ENCODE results near the gene DPEP2. TPM values are rescaled to one million over a fixed set of nuclear protein-coding genes. Genes with fewer than 3 reads are reported as not detected.

Gene DPEP2, protein sequence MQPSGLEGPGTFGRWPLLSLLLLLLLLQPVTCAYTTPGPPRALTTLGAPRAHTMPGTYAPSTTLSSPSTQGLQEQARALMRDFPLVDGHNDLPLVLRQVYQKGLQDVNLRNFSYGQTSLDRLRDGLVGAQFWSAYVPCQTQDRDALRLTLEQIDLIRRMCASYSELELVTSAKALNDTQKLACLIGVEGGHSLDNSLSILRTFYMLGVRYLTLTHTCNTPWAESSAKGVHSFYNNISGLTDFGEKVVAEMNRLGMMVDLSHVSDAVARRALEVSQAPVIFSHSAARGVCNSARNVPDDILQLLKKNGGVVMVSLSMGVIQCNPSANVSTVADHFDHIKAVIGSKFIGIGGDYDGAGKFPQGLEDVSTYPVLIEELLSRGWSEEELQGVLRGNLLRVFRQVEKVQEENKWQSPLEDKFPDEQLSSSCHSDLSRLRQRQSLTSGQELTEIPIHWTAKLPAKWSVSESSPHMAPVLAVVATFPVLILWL
- total RNA-seq: not detected in 2 replicates

DNA sequence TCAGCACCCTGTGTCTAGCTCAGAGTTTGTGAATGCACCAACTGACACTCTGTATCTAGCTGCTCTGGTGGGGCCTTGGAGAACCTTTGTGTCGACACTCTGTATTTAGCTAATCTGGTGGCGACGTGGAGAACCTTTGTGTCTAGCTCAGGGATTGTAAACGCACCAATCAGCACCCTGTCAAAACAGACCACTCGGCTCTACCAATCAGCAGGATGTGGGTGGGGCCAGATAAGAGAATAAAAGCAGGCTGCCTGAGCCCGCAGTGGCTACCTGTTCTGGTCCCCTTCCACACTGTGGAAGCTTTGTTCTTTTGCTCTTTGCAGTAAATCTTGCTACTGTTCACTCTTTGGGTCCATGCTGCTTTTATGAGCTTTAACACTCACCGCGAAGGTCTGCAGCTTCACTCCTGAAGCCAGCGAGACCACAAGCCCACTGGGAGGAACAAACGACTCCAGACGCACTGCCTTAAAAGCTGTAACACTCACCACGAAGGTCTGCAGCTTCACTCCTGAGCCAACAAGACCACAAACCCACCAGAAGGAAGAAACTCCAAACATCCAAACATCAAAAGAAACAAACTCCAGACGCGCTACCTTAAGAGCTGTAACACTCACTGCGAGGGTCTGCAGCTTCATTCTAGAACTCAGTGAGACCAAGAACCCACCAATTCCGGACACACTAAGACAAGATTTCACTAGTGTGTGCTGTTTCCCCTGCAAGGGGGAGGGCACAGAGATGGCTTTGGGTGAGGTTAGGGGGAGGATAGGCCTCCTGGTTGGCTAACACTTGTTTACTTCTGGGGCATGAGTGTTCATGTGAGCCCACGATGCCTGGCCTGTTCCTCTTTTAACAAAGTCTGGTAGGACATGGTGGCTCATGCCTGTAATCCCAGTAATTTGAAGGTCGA is at the start of gene DPEP2:
Gene DPEP2, minus strand, starts transcription at position 706 of the 910 bp plus-strand sequence. CDS start 6,272 bp downstream, outside the sequence.

DNA sequence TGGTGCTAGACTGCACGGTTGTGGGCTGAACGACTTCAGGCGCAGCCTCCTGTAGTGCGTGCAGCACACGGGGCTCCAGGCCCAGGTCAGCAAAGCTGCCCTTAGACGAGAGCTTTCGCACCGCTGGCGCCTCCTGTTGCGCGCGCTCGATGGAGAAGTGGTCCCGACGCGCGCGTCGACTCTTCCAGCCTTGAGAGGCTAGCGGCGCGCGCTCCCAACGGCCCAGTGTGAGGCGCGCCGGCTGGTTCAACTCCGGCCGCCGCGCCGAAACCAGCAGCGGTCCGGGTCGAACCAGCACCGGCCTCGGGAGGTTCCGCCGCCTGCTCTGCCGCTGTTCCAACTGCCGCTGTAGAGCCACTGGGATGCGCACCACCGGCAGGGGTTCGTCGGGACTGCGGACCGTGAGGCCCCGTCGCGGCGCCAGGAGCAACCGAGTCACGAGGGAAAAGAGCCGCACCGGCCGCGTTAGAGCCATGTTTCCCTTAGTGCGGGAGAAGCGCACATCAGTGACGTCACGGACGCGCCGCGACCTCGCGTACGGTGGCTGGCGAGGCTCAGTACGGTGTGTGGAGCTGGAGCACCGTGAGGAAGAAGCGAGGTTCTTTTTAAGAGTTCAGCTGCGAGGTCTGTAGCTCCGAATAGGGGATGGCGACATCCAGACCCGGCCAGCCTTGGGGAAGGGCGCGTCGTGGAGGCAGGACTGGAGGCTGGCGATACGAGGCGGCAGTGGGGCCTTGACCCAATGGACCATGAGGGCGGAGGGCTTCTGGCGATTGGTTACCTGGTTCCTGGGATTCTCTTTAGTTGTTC is 23.6 kb upstream of the DPEP2 start, which contains the start of the genes DDX28 and DUS2:
Gene DDX28, minus strand, starts transcription at position 505 of the 810 bp plus-strand sequence. Its CDS starts 30 bp downstream, at position 475.
Gene DUS2, plus strand, starts transcription at position 557 of the 810 bp plus-strand sequence. CDS start 14,740 bp downstream, outside the sequence.

DNA sequence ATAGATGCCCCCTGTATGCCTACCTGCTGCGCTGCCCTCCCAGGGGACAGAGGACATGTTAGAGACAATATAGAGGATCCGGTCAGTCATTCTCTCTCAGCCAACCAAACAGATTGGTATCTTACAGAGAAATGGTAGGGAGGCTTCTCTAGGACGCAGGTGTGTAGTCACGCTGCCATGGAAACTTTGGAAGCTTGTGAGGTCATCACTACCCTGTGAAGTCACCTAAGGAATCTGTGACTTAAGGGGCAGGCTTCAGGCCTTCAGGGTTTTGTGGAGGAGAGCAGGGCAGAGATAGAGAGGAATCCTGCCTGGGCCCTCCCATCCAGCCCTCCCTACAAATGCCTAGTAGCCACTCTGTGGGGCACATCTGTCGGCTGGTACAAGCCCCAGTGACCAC is 16.4 kb upstream of the DPEP2 start, which contains the start of gene DPEP2NB:
Gene DPEP2NB, minus strand, starts transcription at position 231 of the 400 bp plus-strand sequence. Its CDS starts 141 bp downstream, at position 90.

DNA sequence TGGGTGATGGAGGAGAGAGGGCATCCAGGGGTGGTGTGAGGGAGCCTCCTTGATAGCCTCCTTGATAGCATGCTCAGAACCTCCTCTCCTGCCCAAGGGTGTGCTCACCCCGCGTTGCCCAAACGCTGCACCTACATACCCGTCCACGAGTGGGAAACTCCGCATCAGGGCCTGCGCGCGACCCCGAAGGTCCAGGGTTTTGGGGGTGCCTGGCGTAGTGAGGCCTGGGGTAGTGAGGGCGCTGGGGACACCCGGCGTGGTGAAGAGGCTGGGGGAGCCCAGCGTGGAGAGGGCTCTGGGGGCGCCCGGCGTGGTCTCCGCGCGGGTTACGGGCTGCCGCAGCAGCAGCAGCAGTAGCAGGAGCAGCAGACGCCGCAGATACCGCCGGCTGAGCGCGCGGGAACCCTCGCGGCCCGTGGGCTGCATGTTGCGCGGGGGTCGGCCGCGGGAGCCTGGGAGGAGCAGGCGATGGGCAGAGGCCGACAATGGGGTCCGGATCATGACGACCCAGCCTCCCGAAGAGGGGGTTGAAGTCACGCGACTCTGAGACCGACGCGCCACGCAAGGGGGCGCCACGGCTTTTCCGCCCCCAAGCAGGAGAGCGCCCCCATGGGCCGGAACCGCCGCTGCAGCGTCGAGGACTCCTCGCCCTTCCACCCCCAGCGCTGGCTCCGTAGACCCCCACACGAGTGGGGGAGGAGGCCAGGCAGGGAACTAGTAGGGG is 19.2 kb downstream of the DPEP2 start, which contains the start of gene DPEP3:
Gene DPEP3, minus strand, starts transcription at position 545 of the 724 bp plus-strand sequence. Its CDS starts 119 bp downstream, at position 426.

DNA sequence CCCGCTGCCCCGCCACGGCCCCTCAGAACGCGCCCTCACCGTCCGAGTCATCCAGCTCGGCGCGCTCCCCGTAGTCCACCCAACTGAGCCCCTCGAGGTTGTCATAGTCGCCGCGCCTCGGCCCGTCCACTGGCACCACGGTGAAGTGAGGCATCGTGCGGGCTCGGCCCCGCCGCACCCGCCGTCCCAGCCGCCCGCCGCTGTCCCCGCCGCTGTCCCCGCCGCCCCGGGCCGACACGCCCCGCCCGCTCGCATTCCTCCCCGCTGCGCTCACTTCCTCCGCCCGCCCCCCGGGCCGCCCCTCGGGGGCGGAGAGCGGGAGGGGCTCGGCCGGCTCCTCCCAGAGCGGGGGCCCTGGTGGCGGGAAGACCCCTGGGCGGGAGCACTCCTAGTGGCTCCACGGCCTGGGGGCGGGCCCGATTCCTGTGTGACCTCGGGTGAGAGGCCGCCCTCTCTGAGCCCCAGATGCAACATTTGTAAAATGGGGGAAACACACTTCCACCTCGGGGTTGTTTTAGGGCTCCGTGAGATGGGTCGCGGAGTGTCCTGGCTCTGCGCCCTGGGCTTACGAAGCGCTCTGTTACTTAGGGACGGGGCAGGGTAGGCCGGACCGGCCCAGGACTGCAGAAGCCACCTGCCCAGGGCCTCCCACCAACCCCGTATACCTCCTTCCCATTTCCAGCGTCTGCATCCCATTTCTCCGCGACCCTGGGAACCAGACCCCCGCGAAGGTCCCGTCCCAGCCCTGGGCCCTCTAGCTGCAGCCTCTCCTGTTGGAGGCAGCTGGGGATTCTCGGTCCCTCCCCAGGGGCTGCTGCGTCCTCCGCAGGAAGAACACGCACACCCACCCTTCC is 30.7 kb downstream of the DPEP2 start, which contains the start of gene SLC12A4:
Gene SLC12A4, minus strand, starts transcription at position 238 of the 854 bp plus-strand sequence. Its CDS starts 84 bp downstream, at position 154.

DNA sequence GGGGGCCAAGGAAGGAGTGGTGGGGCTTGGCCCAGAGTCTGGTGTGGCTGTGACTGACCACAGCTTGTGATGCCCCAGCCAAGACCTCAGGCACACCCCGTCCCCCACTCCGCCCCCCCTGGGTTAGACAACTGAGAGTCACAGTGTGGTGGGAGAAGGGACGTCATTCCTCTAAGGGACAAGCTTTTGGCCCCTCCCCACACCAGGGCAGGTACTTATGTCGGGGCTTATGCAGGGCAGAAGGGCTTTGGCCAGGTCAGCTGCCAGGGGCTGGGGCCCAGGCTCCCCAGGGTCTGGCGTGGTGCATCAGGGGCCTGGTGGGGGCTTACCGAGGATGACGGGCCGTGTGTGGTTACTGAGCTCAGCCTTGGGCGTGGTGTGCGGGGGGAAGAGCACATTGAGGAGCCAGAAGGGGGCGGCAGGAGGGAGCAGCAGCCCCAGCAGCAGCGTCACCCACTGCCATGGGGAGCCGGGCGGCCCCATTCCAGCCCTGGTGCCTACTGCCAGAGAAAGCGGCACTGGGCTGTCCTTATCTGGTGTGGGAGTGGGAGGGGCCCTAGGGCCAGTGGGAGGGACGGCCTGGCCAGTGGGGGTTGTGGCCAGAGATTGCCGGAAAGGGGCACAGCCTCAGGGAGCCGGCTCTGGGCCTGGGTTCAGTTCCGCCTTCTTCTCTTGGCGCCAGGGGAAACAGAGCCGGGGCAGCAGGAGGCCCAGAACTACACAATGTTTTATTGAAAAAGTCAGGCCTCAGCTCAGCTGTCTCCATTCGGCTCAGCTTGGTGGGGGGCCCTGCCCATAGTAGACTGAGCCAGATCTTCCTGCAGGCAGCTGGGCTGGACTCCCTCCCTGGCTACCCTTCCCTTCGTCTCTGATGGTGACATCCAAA is 55.4 kb downstream of the DPEP2 start, which contains the start of gene LCAT:
Gene LCAT, minus strand, starts transcription at position 502 of the 886 bp plus-strand sequence. Its CDS starts 19 bp downstream, at position 483.

Small RNA genes lying within 50 kb of the gene (small RNA-seq; reads per million reads assigned to genes)
- not detected for gene RNU6-359P

Other genes with a start within 250 kb of the DPEP2 start
- 4.6 and 6.3 TPM in 2 replicates for gene RANBP10, start 192.9 kb downstream of the DPEP2 start, total RNA-seq
- 0.11 and 1.2 TPM in 2 replicates for gene TSNAXIP1, start 192.6 kb downstream of the DPEP2 start, total RNA-seq
- gene THAP11, start 157.2 kb downstream of the DPEP2 start, total RNA-seq: 23.9 and 33.0 TPM in 2 replicates
- gene NUTF2, start 152.6 kb downstream of the DPEP2 start, total RNA-seq: 282 and 381 TPM in 2 replicates
- gene CENPT, start 151.8 kb downstream of the DPEP2 start, total RNA-seq: 66.3 and 117 TPM in 2 replicates
- 69.5 and 70.3 TPM in 2 replicates for gene EDC4, start 126.4 kb downstream of the DPEP2 start, total RNA-seq
- gene NRN1L, start 114.6 kb downstream of the DPEP2 start, total RNA-seq: 0.54 and 0.79 TPM in 2 replicates
- gene PSKH1, start 106.2 kb downstream of the DPEP2 start, total RNA-seq: 18.5 and 21.7 TPM in 2 replicates
- 0.65 and 0.79 TPM in 2 replicates for gene CTRL, start 67.6 kb downstream of the DPEP2 start, total RNA-seq
- 22.9 and 23.2 TPM in 2 replicates for gene PSMB10, start 62.6 kb downstream of the DPEP2 start, total RNA-seq
- 15.7 and 17.6 TPM in 2 replicates for gene LCAT, start 55.4 kb downstream of the DPEP2 start, total RNA-seq
- gene SLC12A4, start 30.8 kb downstream of the DPEP2 start, total RNA-seq: 121 and 147 TPM in 2 replicates
- gene DPEP3, start 19.0 kb downstream of the DPEP2 start, total RNA-seq: not detected in 2 replicates
- not detected in 2 replicates for gene DPEP2NB, start 16.4 kb upstream of the DPEP2 start, total RNA-seq
- 10.2 and 11.7 TPM in 2 replicates for gene DDX28, start 23.7 kb upstream of the DPEP2 start, total RNA-seq
- 15.7 and 22.2 TPM in 2 replicates for gene DUS2, start 23.8 kb upstream of the DPEP2 start, total RNA-seq
- gene NFATC3, start 85.9 kb upstream of the DPEP2 start, total RNA-seq: 31.8 and 37.1 TPM in 2 replicates
- 5.9 and 8.8 TPM in 2 replicates for gene ESRP2, start 236.6 kb upstream of the DPEP2 start, total RNA-seq
- 7.9 and 16.8 TPM in 2 replicates for gene PLA2G15, start 245.9 kb upstream of the DPEP2 start, total RNA-seq